ENCODE results near the gene WDPCP. TPM values are rescaled to one million over a fixed set of nuclear protein-coding genes. Genes with fewer than 3 reads are reported as not detected.

The WDPCP gene
- total and polyA plus RNA-seq, 4 donors: 1.1 to 7.6 (median 2.7) TPM

DNA sequence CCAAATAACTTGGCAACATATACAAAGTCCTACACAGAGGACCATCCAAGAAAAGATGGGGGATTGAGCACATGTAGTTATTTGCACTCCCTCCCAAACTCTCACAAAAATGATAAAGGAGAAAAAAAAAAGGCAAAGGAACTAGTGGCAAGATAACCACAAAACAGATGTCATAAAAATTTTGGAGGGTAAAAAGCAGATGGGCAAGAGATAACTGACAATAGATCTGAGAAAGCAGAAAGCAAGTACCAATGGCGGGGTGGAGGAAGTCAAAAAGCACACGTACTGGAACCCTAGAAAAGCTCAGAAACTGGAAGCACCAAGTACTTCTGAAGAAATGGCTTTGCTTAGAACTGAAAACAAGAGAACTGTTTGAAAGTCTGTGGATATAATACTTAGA lies 82.0 kb downstream of the WDPCP start:
- no peak overlapping the region for H3K9ac ChIP-seq (ENCODE audit: low read depth in 1 of 2, low read length in 2 of 2)
- WGBS: 85% methylated on average over 2 of the region's 2 CpGs
- no peaks in the 10 kb centered on the region for H3K36me3 ChIP-seq (ENCODE audit: control insufficient read depth in 4 of 4, insufficient read depth in 3 of 4, low read depth in 1 of 4, low read length in 3 of 4)
- H3K27me3 ChIP-seq (ENCODE audit: control insufficient read depth in 4 of 4, insufficient read depth in 4 of 4, low read length in 3 of 4): no peaks in the 10 kb centered on the region
- no peaks in the 10 kb centered on the region for H3K4me1 ChIP-seq (ENCODE audit: control insufficient read depth in 4 of 4, insufficient read depth in 4 of 4, low read length in 3 of 4)
- no peaks in the 10 kb centered on the region for H3K9me3 ChIP-seq (ENCODE audit: control insufficient read depth in 4 of 4, low read length in 3 of 4)
- TF ChIP-seq SP1 (IDR thresholded peaks at IDR 0.05) (no peak), TAF1 (conservative IDR thresholded peaks at IDR 0.05) (no peak), FOXA2 (IDR thresholded peaks at IDR 0.05) (no peak), YY1 (IDR thresholded peaks at IDR 0.05) (no peak), FOXA1 (IDR thresholded peaks at IDR 0.05) (no peak), RAD21 (IDR thresholded peaks at IDR 0.05) (no peak), JUND (IDR thresholded peaks at IDR 0.05) (no peak), EGR1 (IDR thresholded peaks at IDR 0.05; ENCODE audit: low read depth in 2 of 2) (no peak), GABPA (IDR thresholded peaks at IDR 0.05 in 1 of 2, conservative IDR thresholded peaks at IDR 0.05 in 1 of 2) (no peak), NR2F2 (IDR thresholded peaks at IDR 0.05) (no peak), HNF4G (IDR thresholded peaks at IDR 0.05) (no peak), HNF4A (conservative IDR thresholded peaks at IDR 0.05) (no peak), RXRA (IDR thresholded peaks at IDR 0.05) (no peak)
- TF ChIP-seq, protein P1, sequence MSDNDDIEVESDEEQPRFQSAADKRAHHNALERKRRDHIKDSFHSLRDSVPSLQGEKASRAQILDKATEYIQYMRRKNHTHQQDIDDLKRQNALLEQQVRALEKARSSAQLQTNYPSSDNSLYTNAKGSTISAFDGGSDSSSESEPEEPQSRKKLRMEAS (IDR thresholded peaks at IDR 0.05): no peak
- TF ChIP-seq, protein P2, sequence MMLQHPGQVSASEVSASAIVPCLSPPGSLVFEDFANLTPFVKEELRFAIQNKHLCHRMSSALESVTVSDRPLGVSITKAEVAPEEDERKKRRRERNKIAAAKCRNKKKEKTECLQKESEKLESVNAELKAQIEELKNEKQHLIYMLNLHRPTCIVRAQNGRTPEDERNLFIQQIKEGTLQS (IDR thresholded peaks at IDR 0.05): no peak
- TF ChIP-seq, protein P3, sequence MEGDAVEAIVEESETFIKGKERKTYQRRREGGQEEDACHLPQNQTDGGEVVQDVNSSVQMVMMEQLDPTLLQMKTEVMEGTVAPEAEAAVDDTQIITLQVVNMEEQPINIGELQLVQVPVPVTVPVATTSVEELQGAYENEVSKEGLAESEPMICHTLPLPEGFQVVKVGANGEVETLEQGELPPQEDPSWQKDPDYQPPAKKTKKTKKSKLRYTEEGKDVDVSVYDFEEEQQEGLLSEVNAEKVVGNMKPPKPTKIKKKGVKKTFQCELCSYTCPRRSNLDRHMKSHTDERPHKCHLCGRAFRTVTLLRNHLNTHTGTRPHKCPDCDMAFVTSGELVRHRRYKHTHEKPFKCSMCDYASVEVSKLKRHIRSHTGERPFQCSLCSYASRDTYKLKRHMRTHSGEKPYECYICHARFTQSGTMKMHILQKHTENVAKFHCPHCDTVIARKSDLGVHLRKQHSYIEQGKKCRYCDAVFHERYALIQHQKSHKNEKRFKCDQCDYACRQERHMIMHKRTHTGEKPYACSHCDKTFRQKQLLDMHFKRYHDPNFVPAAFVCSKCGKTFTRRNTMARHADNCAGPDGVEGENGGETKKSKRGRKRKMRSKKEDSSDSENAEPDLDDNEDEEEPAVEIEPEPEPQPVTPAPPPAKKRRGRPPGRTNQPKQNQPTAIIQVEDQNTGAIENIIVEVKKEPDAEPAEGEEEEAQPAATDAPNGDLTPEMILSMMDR (IDR thresholded peaks at IDR 0.05; ENCODE audit: low read depth, low read length, missing input control): no peak
- TF ChIP-seq, protein P4, sequence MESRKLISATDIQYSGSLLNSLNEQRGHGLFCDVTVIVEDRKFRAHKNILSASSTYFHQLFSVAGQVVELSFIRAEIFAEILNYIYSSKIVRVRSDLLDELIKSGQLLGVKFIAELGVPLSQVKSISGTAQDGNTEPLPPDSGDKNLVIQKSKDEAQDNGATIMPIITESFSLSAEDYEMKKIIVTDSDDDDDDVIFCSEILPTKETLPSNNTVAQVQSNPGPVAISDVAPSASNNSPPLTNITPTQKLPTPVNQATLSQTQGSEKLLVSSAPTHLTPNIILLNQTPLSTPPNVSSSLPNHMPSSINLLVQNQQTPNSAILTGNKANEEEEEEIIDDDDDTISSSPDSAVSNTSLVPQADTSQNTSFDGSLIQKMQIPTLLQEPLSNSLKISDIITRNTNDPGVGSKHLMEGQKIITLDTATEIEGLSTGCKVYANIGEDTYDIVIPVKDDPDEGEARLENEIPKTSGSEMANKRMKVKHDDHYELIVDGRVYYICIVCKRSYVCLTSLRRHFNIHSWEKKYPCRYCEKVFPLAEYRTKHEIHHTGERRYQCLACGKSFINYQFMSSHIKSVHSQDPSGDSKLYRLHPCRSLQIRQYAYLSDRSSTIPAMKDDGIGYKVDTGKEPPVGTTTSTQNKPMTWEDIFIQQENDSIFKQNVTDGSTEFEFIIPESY (IDR thresholded peaks at IDR 0.05): no peak
- TF ChIP-seq, protein P5, sequence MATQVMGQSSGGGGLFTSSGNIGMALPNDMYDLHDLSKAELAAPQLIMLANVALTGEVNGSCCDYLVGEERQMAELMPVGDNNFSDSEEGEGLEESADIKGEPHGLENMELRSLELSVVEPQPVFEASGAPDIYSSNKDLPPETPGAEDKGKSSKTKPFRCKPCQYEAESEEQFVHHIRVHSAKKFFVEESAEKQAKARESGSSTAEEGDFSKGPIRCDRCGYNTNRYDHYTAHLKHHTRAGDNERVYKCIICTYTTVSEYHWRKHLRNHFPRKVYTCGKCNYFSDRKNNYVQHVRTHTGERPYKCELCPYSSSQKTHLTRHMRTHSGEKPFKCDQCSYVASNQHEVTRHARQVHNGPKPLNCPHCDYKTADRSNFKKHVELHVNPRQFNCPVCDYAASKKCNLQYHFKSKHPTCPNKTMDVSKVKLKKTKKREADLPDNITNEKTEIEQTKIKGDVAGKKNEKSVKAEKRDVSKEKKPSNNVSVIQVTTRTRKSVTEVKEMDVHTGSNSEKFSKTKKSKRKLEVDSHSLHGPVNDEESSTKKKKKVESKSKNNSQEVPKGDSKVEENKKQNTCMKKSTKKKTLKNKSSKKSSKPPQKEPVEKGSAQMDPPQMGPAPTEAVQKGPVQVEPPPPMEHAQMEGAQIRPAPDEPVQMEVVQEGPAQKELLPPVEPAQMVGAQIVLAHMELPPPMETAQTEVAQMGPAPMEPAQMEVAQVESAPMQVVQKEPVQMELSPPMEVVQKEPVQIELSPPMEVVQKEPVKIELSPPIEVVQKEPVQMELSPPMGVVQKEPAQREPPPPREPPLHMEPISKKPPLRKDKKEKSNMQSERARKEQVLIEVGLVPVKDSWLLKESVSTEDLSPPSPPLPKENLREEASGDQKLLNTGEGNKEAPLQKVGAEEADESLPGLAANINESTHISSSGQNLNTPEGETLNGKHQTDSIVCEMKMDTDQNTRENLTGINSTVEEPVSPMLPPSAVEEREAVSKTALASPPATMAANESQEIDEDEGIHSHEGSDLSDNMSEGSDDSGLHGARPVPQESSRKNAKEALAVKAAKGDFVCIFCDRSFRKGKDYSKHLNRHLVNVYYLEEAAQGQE (IDR thresholded peaks at IDR 0.05): no peak
- no peak overlapping the region for H3K4me3 ChIP-seq (ENCODE audit: low read depth in 1 of 3, low read length in 3 of 3)
- no peak for DNase-seq (ENCODE audit: low spot score)
- H3K27ac ChIP-seq (ENCODE audit: low read depth in 1 of 2, low read length in 2 of 2): no peak overlapping the region
